Endothelial cell of umbilical vein (primary cell): ENCODE data around the gene EDEM3. TPM values are rescaled to one million over a fixed set of nuclear protein-coding genes. Genes with fewer than 3 reads are reported as not detected.

Experiments used
- BruUV-seq: library from RNA; stranded (reverse); fragments of 400-500 nt; replicated peaks from 2 replicates; lab custom pipeline; 2021; lab: Mats Ljungman, UMichigan
- CTCF ChIA-PET: fragments of 300-600, 350-600 bp; sonication (Branson Sonifier 250); formaldehyde crosslinking; loops from one replicate; lab custom pipeline; 2021; ENCODE audit warnings: antibody characterized with exemption, inconsistent platforms; lab: Charles Lee
- POLR2A ChIA-PET: fragments of 300-600, 350-600 bp; sonication (Branson Sonifier 250); formaldehyde crosslinking; loops from one replicate; lab custom pipeline; 2021; ENCODE audit warnings: antibody characterized with exemption, inconsistent platforms; lab: Charles Lee
- DNase-seq: peaks from one replicate; pipeline ENCODE4 v3.0.0-alpha.2; 2011; ENCODE audit warnings: low read depth, low spot score
- FAIRE-seq: peaks from 2 replicates; lab custom pipeline; 2011; peaks lifted over from hg19 to GRCh38; lab: Jason Lieb, UNC
- H2AFZ ChIP-seq: 2 replicates; pipeline ENCODE4 v1.6.0; 2012; ENCODE audit warnings: low read depth, low read length, control low read depth, inconsistent platforms
- H3K27ac ChIP-seq: 2 replicates; pipeline ENCODE4 v1.5.1; 2011; ENCODE audit warnings: low read depth, mild to moderate bottlenecking, control low read depth, low read length, moderate library complexity; ENCODE audit not compliant: insufficient read depth
- H3K27me3 ChIP-seq, 2 experiments: 2 replicates each; pipeline versions ENCODE4 v1.6.0 to v1.6.1; 2011; ENCODE audit warnings: low read length in 2 of 2, mixed read lengths in 1 of 2; ENCODE audit not compliant: control insufficient read depth in 2 of 2, insufficient read depth in 2 of 2
- H3K36me3 ChIP-seq, 2 experiments: 2 replicates in 1 of 2; 3 replicates in 1 of 2; pipeline ENCODE4 v1.5.1; 2011; ENCODE audit warnings: low read length in 2 of 2, mild to moderate bottlenecking in 1 of 2, moderate library complexity in 1 of 2; ENCODE audit not compliant: control insufficient read depth in 2 of 2, insufficient read depth in 2 of 2; ENCODE audit errors: extremely low read depth in 1 of 2
- H3K4me1 ChIP-seq: 3 replicates; pipeline ENCODE4 v1.5.1; 2011; ENCODE audit warnings: mild to moderate bottlenecking, low read length; ENCODE audit not compliant: control insufficient read depth, insufficient read depth; ENCODE audit errors: extremely low read depth
- H3K4me2 ChIP-seq: 2 replicates; pipeline ENCODE4 v1.6.1; 2011; ENCODE audit warnings: low read length, control low read depth, mixed read lengths; ENCODE audit not compliant: insufficient read depth
- H3K4me3 ChIP-seq, 3 experiments: fragments of 200-600 bp in 1 of 3; sonication (generic), shearing (Covaris generic) in 1 of 3; replicated peaks in 1 of 3; 2 replicates each; pipeline ENCODE4 v1.5.1; 2011 to 2016; ENCODE audit warnings: control low read depth in 3 of 3, low read length in 3 of 3, mild to moderate bottlenecking in 2 of 3, inconsistent platforms in 1 of 3, low read depth in 1 of 3, moderate library complexity in 1 of 3; ENCODE audit not compliant: insufficient read depth in 1 of 3
- H3K79me2 ChIP-seq: 2 replicates; pipeline ENCODE4 v1.6.0; 2012; ENCODE audit warnings: low read length, inconsistent platforms; ENCODE audit not compliant: control insufficient read depth, insufficient read depth
- H3K9ac ChIP-seq: replicated peaks from 2 replicates; pipeline ENCODE3; 2011; ENCODE audit warnings: low read length, control low read depth; ENCODE audit not compliant: insufficient read depth; ENCODE audit errors: extremely low read depth
- H3K9me1 ChIP-seq: replicated peaks from 3 replicates; pipeline ENCODE4 v1.6.0; 2011; ENCODE audit warnings: mild to moderate bottlenecking, low read length; ENCODE audit not compliant: control insufficient read depth, insufficient read depth; ENCODE audit errors: extremely low read depth
- H3K9me3 ChIP-seq: replicated peaks from 2 replicates; pipeline ENCODE4 v1.5.1; 2012; ENCODE audit warnings: low read length, inconsistent platforms; ENCODE audit not compliant: control insufficient read depth, insufficient read depth
- H4K20me1 ChIP-seq: replicated peaks from 2 replicates; pipeline ENCODE3; 2011; ENCODE audit warnings: mild to moderate bottlenecking, low read length; ENCODE audit not compliant: control insufficient read depth, insufficient read depth; ENCODE audit errors: extremely low read depth
- CTCF ChIP-seq, 2 donors: IDR thresholded peaks; 1 replicate in 1 of 2; 2 replicates in 1 of 2; pipeline ENCODE4 v1.5.1; 2011; ENCODE audit warnings: low read length in 2 of 2, mild to moderate bottlenecking in 2 of 2, moderate library complexity in 2 of 2, control low read depth in 1 of 2, inconsistent platforms in 1 of 2, low read depth in 1 of 2; ENCODE audit not compliant: insufficient read depth in 1 of 2; ENCODE audit errors: extremely low read depth in 1 of 2
- EZH2 ChIP-seq: IDR thresholded peaks from 2 replicates; pipeline ENCODE4 v1.6.1; 2012; ENCODE audit warnings: borderline replicate concordance, low read depth, mild to moderate bottlenecking, moderate library complexity, low read length, inconsistent platforms; ENCODE audit not compliant: severe bottlenecking
- FOS ChIP-seq: IDR thresholded peaks from 2 replicates; pipeline ENCODE4 v1.6.1; 2011; ENCODE audit warnings: mild to moderate bottlenecking, low read length, moderate library complexity, borderline replicate concordance; ENCODE audit not compliant: insufficient read depth
- GATA2 ChIP-seq: IDR thresholded peaks from 2 replicates; pipeline ENCODE4 v1.7.0; 2011; ENCODE audit warnings: low read depth, mild to moderate bottlenecking, moderate library complexity, mixed read lengths, low read length; ENCODE audit not compliant: insufficient read length, insufficient read depth
- JUN ChIP-seq: IDR thresholded peaks from 2 replicates; pipeline ENCODE4 v1.6.1; 2011; ENCODE audit warnings: borderline replicate concordance, low read depth; ENCODE audit not compliant: insufficient read length, insufficient read depth
- MAX ChIP-seq: IDR thresholded peaks from 2 replicates; pipeline ENCODE4 v1.6.1; 2011; ENCODE audit not compliant: insufficient read depth, insufficient read length
- MYC ChIP-seq: IDR thresholded peaks from one replicate; pipeline ENCODE4 v1.6.1; 2011; ENCODE audit warnings: mild to moderate bottlenecking, low read depth, low read length
- POLR2A ChIP-seq: IDR thresholded peaks from 2 replicates; pipeline ENCODE4 v1.6.1; 2012; ENCODE audit warnings: low read depth, mild to moderate bottlenecking, control low read depth, low read length
- POLR2AphosphoS5 ChIP-seq: IDR thresholded peaks from 2 replicates; pipeline ENCODE4 v1.6.1; 2012; ENCODE audit warnings: low read depth, mild to moderate bottlenecking, control low read depth, low read length, moderate library complexity; ENCODE audit not compliant: insufficient read depth
- dilution Hi-C: fragments of 300-500 bp; cut with MboI; formaldehyde crosslinking; loops from one replicate; pipeline ENCODE4 v1.15.0; 2019; ENCODE audit warnings: low sequenced_read_pairs; ENCODE audit not compliant: extremely low pct_ligation_motif_present
- intact Hi-C: fragments of 100-400 bp; cut with micrococcal nuclease; formaldehyde crosslinking; loops from one replicate; pipeline ENCODE4 v1.10.0; 2022
- polyA plus RNA-seq, 4 experiments: library from polyadenylated mRNA; depleted of rRNA in 3 of 4; stranded (reverse) in 3 of 4; unstranded in 1 of 4; fragments of >200 nt; gene quantifications; 2 replicates each; pipeline versions ENCODE4 v1.2.1 to v1.2.3, GENCODE V29; 2011 to 2012; ENCODE audit warnings: missing spikeins in 1 of 4
- total RNA-seq: library from RNA; stranded (reverse); gene quantifications from 2 replicates; pipeline ENCODE4 v1.2.3, GENCODE V29; 2021

Gene EDEM3
- total and polyA plus RNA-seq, 2 donors (not counting 3 experiments of a cell fraction or from before 2014, with no cell fraction given), result 6.6 to 26.3 TPM

- TF ChIP-seq POLR2A (no peak), GATA2 (no peak), CTCF (IDR thresholded peaks at IDR 0.05; ENCODE audit: extremely low read depth in 1 of 2, insufficient read depth in 1 of 2, low read depth in 1 of 2, low read length in 2 of 2) (no peak), MAX (no peak), MYC (no peak), POLR2AphosphoS5 (peak; percentile 68), EZH2 (no peak), JUN (peak; percentile 85), FOS (peak; percentile 92)
- Histone ChIP-seq H3K27me3 (no peaks in the 10 kb centered on the region), H3K36me3 (no peaks in the 10 kb centered on the region), H3K27ac (peak overlapping the region; percentile 96), H3K4me2 (peak overlapping the region; percentile 61), H2AFZ (peak overlapping the region; percentile 82), H3K79me2 (no peaks in the 10 kb centered on the region), H3K4me3 (no peak overlapping the region), H3K9me1 (no peaks in the 10 kb centered on the region), H4K20me1 (no peaks in the 10 kb centered on the region), H3K9ac (peak overlapping the region; percentile 47), H3K4me1 (peaks cover 22% of the 10 kb centered on the region), H3K9me3 (no peaks in the 10 kb centered on the region)
- FAIRE-seq, result peak; percentile 92
- intact Hi-C loops, result loop anchor here (1.0 kb wide), 2 partner anchors 37 to 365 kb away; partner anchors contain the start of gene SWT1
- DNase-seq, result peak; percentile 90
- BruUV-seq, result no TSS peak
- CTCF ChIA-PET, result interaction anchor here (1.1 to 1.7 kb wide), 4 partner anchors 13 to 378 kb away, joined by 3 to 9 read pairs (median 4); partner anchors contain the start of gene EDEM3
- POLR2A ChIA-PET, result interaction anchor here (0.9 kb wide), 1 partner anchor 8 kb away, joined by 3 read pairs; no protein-coding TSS in a partner anchor
- dilution Hi-C loops, result no loop called here
Observed at GRCh38 chr1:184792450-184792969, 37.9 kb upstream of the EDEM3 start.
